Activated CD8-positive, alpha-beta T cell treated with anti-CD3 and anti-CD28 coated beads for 36 hours (primary cell): ENCODE measurements around the gene LRWD1. TPM values are rescaled to one million over a fixed set of nuclear protein-coding genes. Genes with fewer than 3 reads are reported as not detected.

Source experiments
- ATAC-seq: fragments of 200-7000 bp; cut with Tn5 transposase; one replicate; pipeline ENCODE4 v1.10.0; 2021; ENCODE audit warnings: mild to moderate bottlenecking, moderate library complexity
- CTCF ChIA-PET: fragments of 350-600 bp; sonication (Branson Sonifier 250); formaldehyde crosslinking; loops from one replicate; lab custom pipeline; 2021; ENCODE audit warnings: antibody characterized with exemption; lab: Charles Lee
- POLR2A ChIA-PET: fragments of 350-600 bp; sonication (Branson Sonifier 250); formaldehyde crosslinking; loops from one replicate; lab custom pipeline; 2021; ENCODE audit warnings: antibody characterized with exemption; lab: Charles Lee
- DNase-seq: peaks from one replicate; pipeline ENCODE4 v3.0.0-alpha.2; 2020
- H3K27ac Mint-ChIP-seq: one replicate; pipeline ENCODE4 v1.8.0; 2021; ENCODE audit warnings: mild to moderate bottlenecking, mixed read lengths
- H3K27me3 Mint-ChIP-seq: one replicate; pipeline ENCODE4 v1.8.0; 2021; ENCODE audit warnings: mixed read lengths
- H3K36me3 Mint-ChIP-seq: one replicate; pipeline ENCODE4 v1.8.0; 2021; ENCODE audit warnings: low read depth, mixed read lengths
- H3K4me1 Mint-ChIP-seq: one replicate; pipeline ENCODE4 v1.8.0; 2021; ENCODE audit warnings: low read depth, mixed read lengths
- H3K4me3 Mint-ChIP-seq: one replicate; pipeline ENCODE4 v1.8.0; 2021; ENCODE audit warnings: mild to moderate bottlenecking, moderate library complexity, mixed read lengths
- H3K9me3 Mint-ChIP-seq: one replicate; pipeline ENCODE4 v1.8.0; 2021; ENCODE audit warnings: mixed read lengths
- intact Hi-C: fragments of 100-400 bp; cut with micrococcal nuclease; formaldehyde crosslinking; loops from one replicate; pipeline ENCODE4 v1.10.0; 2022
- total RNA-seq, 2 experiments: library from RNA; stranded (reverse); gene quantifications; one replicate each; pipeline ENCODE4 v1.2.3, GENCODE V29; 2021
- TF ChIP-seq, protein P1 (sequence below): fragments of 200-600 bp; IDR thresholded peaks from one replicate; pipeline ENCODE4 v1.8.0; 2022; ENCODE audit warnings: antibody characterized with exemption, mild to moderate bottlenecking

The LRWD1 gene
- total RNA-seq, 2 experiments from 2014 or later: 12.3 to 12.7 TPM

DNA sequence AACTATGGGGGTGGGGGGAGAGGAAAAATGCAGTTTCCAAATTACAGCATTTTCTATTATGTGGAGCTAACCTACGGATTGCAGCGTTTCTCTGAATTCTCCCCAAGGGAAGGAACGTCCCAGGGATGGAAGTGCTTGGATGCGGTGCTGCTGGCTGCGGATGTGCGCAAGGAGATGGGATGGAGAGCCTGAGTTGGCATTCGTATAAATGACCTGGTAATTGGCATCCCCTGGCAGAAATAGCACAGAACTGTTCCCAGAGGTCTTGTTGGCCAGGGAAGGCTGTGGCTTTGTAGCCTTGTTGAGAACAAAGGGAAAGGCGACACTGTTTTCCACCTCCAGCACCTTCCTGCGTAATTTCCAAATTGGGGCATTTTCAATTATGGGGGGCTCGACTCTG is 28.7 kb upstream of the LRWD1 start:
- ChIA-PET POLR2A (interaction anchor here (1.1 kb wide), 1 partner anchor 20 kb away, joined by 3 read pairs; no protein-coding TSS in a partner anchor), CTCF (interaction anchor here (1.1 to 1.9 kb wide), 2 partner anchors 14 to 28 kb away, joined by 3 to 7 read pairs; partner anchors contain the start of genes ALKBH4 and LRWD1)
- intact Hi-C loops: no loop called here
- Mint-ChIP-seq H3K27me3 (no peaks in the 10 kb centered on the region), H3K27ac (no peak overlapping the region), H3K36me3 (peaks cover 9% of the 10 kb centered on the region), H3K9me3 (no peaks in the 10 kb centered on the region), H3K4me3 (no peak overlapping the region), H3K4me1 (peaks cover 24% of the 10 kb centered on the region)
- DNase-seq (no peak), ATAC-seq (no peak)
- TF ChIP-seq, protein P1, sequence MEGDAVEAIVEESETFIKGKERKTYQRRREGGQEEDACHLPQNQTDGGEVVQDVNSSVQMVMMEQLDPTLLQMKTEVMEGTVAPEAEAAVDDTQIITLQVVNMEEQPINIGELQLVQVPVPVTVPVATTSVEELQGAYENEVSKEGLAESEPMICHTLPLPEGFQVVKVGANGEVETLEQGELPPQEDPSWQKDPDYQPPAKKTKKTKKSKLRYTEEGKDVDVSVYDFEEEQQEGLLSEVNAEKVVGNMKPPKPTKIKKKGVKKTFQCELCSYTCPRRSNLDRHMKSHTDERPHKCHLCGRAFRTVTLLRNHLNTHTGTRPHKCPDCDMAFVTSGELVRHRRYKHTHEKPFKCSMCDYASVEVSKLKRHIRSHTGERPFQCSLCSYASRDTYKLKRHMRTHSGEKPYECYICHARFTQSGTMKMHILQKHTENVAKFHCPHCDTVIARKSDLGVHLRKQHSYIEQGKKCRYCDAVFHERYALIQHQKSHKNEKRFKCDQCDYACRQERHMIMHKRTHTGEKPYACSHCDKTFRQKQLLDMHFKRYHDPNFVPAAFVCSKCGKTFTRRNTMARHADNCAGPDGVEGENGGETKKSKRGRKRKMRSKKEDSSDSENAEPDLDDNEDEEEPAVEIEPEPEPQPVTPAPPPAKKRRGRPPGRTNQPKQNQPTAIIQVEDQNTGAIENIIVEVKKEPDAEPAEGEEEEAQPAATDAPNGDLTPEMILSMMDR: no peak

DNA sequence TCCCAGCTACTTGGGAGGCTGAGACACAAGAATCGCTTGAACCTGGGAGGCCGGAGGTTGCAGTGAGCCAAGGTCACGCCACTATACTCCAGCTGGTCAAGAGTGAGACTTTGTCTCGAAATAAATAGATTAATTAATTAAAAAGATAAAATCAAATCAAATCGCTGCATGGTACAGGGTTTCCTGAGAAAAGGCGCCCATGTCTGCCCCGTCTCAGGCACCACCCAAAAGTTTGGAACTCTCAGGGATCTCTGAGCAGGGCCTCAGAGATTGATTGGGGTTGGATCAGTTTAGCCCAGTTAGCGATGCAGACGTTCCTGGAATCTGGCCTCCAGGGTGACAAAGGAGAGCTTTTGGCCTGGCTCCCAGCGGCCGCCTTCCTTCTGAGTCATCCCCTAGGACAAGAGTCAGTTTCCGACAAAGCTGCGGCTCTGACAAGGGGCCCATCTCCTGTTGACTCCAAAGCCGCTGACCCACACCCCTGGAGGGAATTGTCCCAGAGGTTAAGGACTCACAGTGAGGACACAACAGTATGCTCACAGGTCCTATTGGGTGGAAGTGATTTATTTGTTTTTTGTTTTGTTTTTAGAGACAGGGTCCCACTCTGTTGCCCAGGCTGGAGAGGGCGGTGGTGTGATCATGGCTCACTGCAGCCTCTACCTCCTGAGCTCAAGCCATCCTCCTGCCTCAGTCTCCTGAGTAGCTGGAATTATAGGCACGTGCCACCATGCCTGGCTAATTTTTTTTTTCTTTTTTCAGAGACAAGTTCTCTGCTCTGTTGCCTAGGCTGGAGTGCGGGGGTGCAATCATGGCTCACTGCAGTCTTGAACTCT is 24.6 kb upstream of the LRWD1 start:
- H3K4me1 Mint-ChIP-seq: peaks cover 2% of the 10 kb centered on the region
- intact Hi-C loops: no loop called here
- DNase-seq (no peak), ATAC-seq (no peak)
- H3K4me3 Mint-ChIP-seq: no peak overlapping the region
- CTCF ChIA-PET: interaction anchor here (1.5 kb wide), 1 partner anchor 9 kb away, joined by 4 read pairs; no protein-coding TSS in a partner anchor
- no peaks in the 10 kb centered on the region for H3K9me3 Mint-ChIP-seq
- POLR2A ChIA-PET: interaction anchor here (0.7 kb wide), 1 partner anchor 881 kb away, joined by 3 read pairs; no protein-coding TSS in a partner anchor
- H3K27ac Mint-ChIP-seq: no peak overlapping the region
- no peaks in the 10 kb centered on the region for H3K27me3 Mint-ChIP-seq
- TF ChIP-seq, protein P1: no peak
- peaks cover 14% of the 10 kb centered on the region for H3K36me3 Mint-ChIP-seq

DNA sequence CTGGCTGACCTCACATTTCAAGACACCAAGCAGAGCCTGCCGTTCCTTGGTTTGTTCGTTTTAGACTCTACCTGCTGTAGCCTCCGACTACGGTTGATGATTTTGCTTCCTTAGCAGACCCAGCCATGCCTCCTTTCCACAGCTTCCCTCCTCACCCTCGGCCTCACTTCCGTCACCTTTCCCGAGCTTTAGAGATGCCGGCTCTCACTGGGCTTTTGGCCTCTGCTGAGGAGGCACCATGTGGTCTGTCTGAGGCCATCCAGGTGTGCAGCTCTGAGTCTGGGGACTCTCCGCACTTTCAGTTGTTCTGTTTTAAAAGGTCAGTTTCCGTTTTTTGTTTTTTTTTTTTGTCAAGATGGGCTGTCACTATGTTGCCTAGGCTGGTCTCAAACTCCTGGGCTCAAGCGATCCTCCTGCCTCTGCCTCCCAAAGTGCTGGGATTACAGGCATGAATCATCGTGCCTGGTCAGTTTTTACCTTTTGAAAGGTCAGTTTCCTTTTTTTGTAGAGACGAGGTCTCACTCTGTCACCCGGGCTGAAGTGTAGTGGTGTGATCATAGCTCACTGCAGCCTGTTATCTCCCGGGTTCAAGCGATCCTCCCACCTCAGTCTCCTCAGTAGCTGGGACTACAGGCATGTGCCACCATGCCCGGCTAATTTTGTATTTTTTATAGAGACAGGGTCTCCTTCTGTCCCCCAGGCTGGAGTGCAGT is 19.7 kb upstream of the LRWD1 start:
- no peak for DNase-seq
- CTCF ChIA-PET: interaction anchor here (1.5 kb wide), 1 partner anchor 13 kb away, joined by 3 read pairs; no protein-coding TSS in a partner anchor

DNA sequence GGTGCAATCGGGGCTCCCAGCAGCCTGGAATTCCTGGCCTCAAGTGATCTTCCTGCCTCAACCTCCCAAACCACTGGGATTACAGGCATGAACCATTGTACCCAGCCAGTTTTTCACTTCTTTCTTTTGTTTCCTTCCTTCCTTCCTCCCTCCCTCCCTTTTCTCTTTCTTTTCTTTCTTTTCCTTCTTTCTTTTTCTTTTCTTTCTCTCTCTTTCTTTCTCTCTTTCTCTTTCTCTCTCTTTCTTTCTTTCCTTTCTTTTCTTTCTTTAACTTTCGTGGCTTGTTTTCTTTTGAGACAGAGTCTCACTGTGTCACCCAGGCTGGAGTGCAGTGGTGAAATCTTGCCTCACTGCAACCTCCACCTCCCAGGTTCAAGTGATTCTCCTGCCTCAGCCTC is 19.1 kb upstream of the LRWD1 start:
- intact Hi-C loops: no loop called here
- POLR2A ChIA-PET: interaction anchor here (1.1 kb wide), 1 partner anchor 12 kb away, joined by 4 read pairs; the partner anchor contains the start of gene ORAI2
- H3K9me3 Mint-ChIP-seq: no peaks in the 10 kb centered on the region
- H3K4me3 Mint-ChIP-seq: no peak overlapping the region
- peak overlapping the region; percentile 41 for H3K27ac Mint-ChIP-seq
- H3K4me1 Mint-ChIP-seq: peaks cover 4% of the 10 kb centered on the region
- peaks cover 11% of the 10 kb centered on the region for H3K36me3 Mint-ChIP-seq
- no peaks in the 10 kb centered on the region for H3K27me3 Mint-ChIP-seq
- ATAC-seq (no peak), DNase-seq (no peak)
- TF ChIP-seq, protein P1: no peak
- CTCF ChIA-PET: no interaction called here

More for the DNA sequence above, 19.7 kb upstream of the LRWD1 start:
- Mint-ChIP-seq H3K9me3 (no peaks in the 10 kb centered on the region), H3K36me3 (peaks cover 11% of the 10 kb centered on the region), H3K27ac (no peak overlapping the region), H3K4me1 (no peaks in the 10 kb centered on the region), H3K4me3 (no peak overlapping the region), H3K27me3 (no peaks in the 10 kb centered on the region)
- POLR2A ChIA-PET: interaction anchor here (1.0 to 1.6 kb wide), 4 partner anchors 11 to 19 kb away, joined by 3 to 4 read pairs (median 3); partner anchors contain the start of genes ALKBH4 and ORAI2
- TF ChIP-seq, protein P1: no peak
- intact Hi-C loops: no loop called here
- ATAC-seq: no peak
